K562 (cell line): ENCODE data around the gene APOM. TPM values are rescaled to one million over a fixed set of nuclear protein-coding genes. Genes with fewer than 3 reads are reported as not detected.

Source experiments
- BCOR ChIP-seq: fragments of 450-650 bp; IDR thresholded peaks from 2 replicates; pipeline ENCODE4 v1.6.1; 2016
- FOXP1 ChIP-seq: sonication (generic); formaldehyde crosslinking; IDR thresholded peaks from 2 replicates; pipeline ENCODE4 v1.8.0; 2022; ENCODE audit warnings: mild to moderate bottlenecking, missing genetic modification reagents
- HEY1 ChIP-seq: fragments of 250-450 bp; sonication (Bioruptor Pico); IDR thresholded peaks from 2 replicates; pipeline ENCODE4 v1.5.0; 2020; ENCODE audit warnings: mild to moderate bottlenecking, moderate library complexity, borderline replicate concordance
- HMG20B ChIP-seq: fragments of 250-450 bp; sonication (Bioruptor Pico); IDR thresholded peaks from 2 replicates; pipeline ENCODE4 v1.5.0; 2021; ENCODE audit warnings: mild to moderate bottlenecking
- NR1H2 ChIP-seq: sonication (generic); formaldehyde crosslinking; IDR thresholded peaks from 2 replicates; pipeline ENCODE4 v1.4.0; 2020; ENCODE audit warnings: mild to moderate bottlenecking, missing genetic modification reagents
- NR2C2 ChIP-seq, 2 experiments: fragments of 200-800 bp in 1 of 2; sonication (Bioruptor generic) in 1 of 2; sonication (generic) in 1 of 2; formaldehyde crosslinking in 1 of 2; IDR thresholded peaks; 2 replicates each; pipeline versions ENCODE4 v1.6.1 to v1.8.0; 2016 to 2022; ENCODE audit warnings: mild to moderate bottlenecking in 1 of 2, missing compliant biosample characterization in 1 of 2, missing genetic modification characterization in 1 of 2, missing genetic modification reagents in 1 of 2
- PRMT5 ChIP-seq: sonication (generic); formaldehyde crosslinking; IDR thresholded peaks from 2 replicates; pipeline ENCODE4 v1.5.0; 2020; ENCODE audit warnings: missing genetic modification reagents
- PURB ChIP-seq: sonication (generic); formaldehyde crosslinking; IDR thresholded peaks from 2 replicates; pipeline ENCODE4 v1.9.0; 2021; ENCODE audit warnings: low read depth, mild to moderate bottlenecking, missing genetic modification reagents
- SUPT5H ChIP-seq: fragments of 450-650 bp; IDR thresholded peaks from 2 replicates; pipeline ENCODE4 v1.6.1; 2016
- ZNF124 ChIP-seq: sonication (generic); formaldehyde crosslinking; IDR thresholded peaks from 2 replicates; pipeline ENCODE4 v1.8.1; 2022; ENCODE audit warnings: missing genetic modification reagents
- ZNF232 ChIP-seq: sonication (generic); formaldehyde crosslinking; IDR thresholded peaks from 2 replicates; pipeline ENCODE4 v1.8.0; 2022; ENCODE audit warnings: mild to moderate bottlenecking, missing genetic modification reagents
- ZNF717 ChIP-seq: fragments of 250-450 bp; sonication (Bioruptor Pico); IDR thresholded peaks from 2 replicates; pipeline ENCODE4 v1.5.0; 2021
- polyA plus RNA-seq, 8 experiments: library from polyadenylated mRNA; depleted of rRNA in 4 of 8; stranded (reverse) in 5 of 8; unstranded in 3 of 8; fragments of >200 nt; fragmentation: Nextera tagmentation in 2 of 8; fragmentation: Illumina TruSeq in 1 of 8; extraction: Ambion mirVana in 2 of 8; extraction: Trizol in 1 of 8; gene quantifications; 2 replicates each; pipeline versions ENCODE4 v1.2.1 to v1.2.3, GENCODE V29; 2011 to 2014; ENCODE audit warnings: inconsistent platforms in 1 of 8, missing spikeins in 1 of 8
- total RNA-seq, 7 experiments: library from RNA; depleted of rRNA in 6 of 7; stranded (reverse); fragments of >200 nt in 6 of 7; fragmentation: Illumina TruSeq in 2 of 7; extraction: Trizol in 2 of 7; gene quantifications; 2 replicates each; pipeline versions ENCODE4 v1.2.1 to v1.2.3, GENCODE V29; 2011 to 2021; ENCODE audit warnings: low replicate concordance in 1 of 7
- TF ChIP-seq, protein P1 (sequence below): sonication (generic); formaldehyde crosslinking; IDR thresholded peaks from 2 replicates; pipeline ENCODE4 v1.9.0; 2022; ENCODE audit warnings: mild to moderate bottlenecking, missing genetic modification reagents
- TF ChIP-seq, protein P2 (sequence below): IDR thresholded peaks from 2 replicates; pipeline ENCODE4 v1.6.1; 2012; ENCODE audit warnings: low read depth, low read length, improper control_type of control experiment, borderline replicate concordance
- TF ChIP-seq, protein P3 (sequence below): sonication (generic); formaldehyde crosslinking; IDR thresholded peaks from 2 replicates; pipeline ENCODE4 v1.8.0; 2022; ENCODE audit warnings: mild to moderate bottlenecking, missing genetic modification reagents
- TF ChIP-seq, protein P4 (sequence below): fragments of 150-350 bp; IDR thresholded peaks from 2 replicates; pipeline ENCODE4 v1.6.1; 2014; ENCODE audit warnings: low read depth, mild to moderate bottlenecking, low read length, borderline replicate concordance

Gene APOM
- total and polyA plus RNA-seq, 9 of the 15 experiments (the other 6 are each of a cell fraction or from before 2014, with no cell fraction given) = 5.7 to 24.3 (median 10.4) TPM

DNA sequence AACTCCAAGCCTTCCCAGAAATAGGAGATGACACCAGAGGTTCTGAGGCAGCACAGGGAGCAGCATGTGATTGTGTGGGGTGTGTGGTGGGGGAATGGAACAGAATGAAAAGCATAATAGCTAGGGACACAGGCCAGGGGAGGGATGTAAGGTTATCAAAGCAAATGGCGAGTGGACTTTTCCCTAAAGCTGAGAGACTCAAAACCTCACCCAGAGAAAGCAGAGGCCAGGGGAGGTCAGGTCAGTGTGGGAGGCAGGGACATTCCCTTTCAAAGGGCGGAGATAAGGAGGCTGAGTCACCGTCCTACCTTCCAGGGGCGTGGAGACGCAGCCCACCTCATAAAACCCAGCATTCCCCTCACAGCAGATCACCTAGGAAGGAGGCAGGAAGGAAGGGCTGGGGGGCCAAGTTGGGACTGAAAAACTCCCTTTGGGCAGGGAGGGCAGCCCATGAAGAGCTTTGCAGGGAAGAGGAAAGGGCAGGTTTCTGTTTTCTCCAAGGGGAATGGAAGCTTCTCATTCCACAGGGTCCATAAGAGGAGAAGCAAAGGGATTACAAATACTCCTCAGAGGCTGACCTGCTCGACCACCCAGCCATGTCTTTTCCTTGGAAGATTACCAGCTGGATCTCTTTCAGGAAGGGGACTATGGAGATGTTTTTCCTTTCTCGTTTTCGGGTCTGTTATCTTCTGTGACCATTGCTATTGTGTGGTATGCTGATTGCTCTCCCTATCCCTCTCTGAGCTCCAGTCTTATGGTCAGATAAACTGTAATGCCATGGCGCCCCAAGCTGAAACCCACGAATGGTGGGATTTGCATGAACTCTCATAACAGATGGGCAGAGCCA, 34.8 kb downstream of the APOM start (continued):
- TF ChIP-seq, protein P1, sequence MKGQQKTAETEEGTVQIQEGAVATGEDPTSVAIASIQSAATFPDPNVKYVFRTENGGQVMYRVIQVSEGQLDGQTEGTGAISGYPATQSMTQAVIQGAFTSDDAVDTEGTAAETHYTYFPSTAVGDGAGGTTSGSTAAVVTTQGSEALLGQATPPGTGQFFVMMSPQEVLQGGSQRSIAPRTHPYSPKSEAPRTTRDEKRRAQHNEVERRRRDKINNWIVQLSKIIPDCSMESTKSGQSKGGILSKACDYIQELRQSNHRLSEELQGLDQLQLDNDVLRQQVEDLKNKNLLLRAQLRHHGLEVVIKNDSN = peak; percentile 46; the same call in 1 of the 2 replicates
- TF ChIP-seq, protein P2, sequence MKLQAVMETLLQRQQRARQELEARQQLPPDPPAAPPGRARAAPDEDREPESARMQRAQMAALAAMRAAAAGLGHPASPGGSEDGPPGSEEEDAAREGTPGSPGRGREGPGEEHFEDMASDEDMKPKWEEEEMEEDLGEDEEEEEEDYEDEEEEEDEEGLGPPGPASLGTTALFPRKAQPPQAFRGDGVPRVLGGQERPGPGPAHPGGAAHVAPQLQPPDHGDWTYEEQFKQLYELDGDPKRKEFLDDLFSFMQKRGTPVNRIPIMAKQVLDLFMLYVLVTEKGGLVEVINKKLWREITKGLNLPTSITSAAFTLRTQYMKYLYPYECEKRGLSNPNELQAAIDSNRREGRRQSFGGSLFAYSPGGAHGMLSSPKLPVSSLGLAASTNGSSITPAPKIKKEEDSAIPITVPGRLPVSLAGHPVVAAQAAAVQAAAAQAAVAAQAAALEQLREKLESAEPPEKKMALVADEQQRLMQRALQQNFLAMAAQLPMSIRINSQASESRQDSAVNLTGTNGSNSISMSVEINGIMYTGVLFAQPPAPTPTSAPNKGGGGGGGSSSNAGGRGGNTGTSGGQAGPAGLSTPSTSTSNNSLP = 0 out of 2 replicates have a peak, but pooled peaks have one; percentile 74
- TF ChIP-seq, protein P3, sequence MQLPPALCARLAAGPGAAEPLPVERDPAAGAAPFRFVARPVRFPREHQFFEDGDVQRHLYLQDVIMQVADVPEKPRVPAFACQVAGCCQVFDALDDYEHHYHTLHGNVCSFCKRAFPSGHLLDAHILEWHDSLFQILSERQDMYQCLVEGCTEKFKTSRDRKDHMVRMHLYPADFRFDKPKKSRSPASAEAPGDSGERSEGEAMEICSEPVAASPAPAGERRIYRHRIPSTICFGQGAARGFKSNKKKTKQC (CRISPR knock-in tag) = no peak
- no peak for TF ChIP-seq PRMT5 (CRISPR knock-in tag)
- TF ChIP-seq HEY1 (CRISPR knock-in tag) = 0 out of 2 replicates have a peak, but pooled peaks have one; percentile 26
- no peak for TF ChIP-seq FOXP1 (CRISPR knock-in tag)
- no peak for TF ChIP-seq NR2C2 (CRISPR knock-in tag; IDR thresholded peaks at IDR 0.05)
- TF ChIP-seq NR2C2 (tag; IDR thresholded peaks at IDR 0.05) = peak; percentile 84
- no peak for TF ChIP-seq HMG20B (CRISPR knock-in tag)
- TF ChIP-seq BCOR = peak; percentile 96
- TF ChIP-seq ZNF717 (CRISPR knock-in tag) = 0 out of 2 replicates have a peak, but pooled peaks have one; percentile 36
- no peak for TF ChIP-seq ZNF124 (CRISPR knock-in tag)
- TF ChIP-seq, protein P4, sequence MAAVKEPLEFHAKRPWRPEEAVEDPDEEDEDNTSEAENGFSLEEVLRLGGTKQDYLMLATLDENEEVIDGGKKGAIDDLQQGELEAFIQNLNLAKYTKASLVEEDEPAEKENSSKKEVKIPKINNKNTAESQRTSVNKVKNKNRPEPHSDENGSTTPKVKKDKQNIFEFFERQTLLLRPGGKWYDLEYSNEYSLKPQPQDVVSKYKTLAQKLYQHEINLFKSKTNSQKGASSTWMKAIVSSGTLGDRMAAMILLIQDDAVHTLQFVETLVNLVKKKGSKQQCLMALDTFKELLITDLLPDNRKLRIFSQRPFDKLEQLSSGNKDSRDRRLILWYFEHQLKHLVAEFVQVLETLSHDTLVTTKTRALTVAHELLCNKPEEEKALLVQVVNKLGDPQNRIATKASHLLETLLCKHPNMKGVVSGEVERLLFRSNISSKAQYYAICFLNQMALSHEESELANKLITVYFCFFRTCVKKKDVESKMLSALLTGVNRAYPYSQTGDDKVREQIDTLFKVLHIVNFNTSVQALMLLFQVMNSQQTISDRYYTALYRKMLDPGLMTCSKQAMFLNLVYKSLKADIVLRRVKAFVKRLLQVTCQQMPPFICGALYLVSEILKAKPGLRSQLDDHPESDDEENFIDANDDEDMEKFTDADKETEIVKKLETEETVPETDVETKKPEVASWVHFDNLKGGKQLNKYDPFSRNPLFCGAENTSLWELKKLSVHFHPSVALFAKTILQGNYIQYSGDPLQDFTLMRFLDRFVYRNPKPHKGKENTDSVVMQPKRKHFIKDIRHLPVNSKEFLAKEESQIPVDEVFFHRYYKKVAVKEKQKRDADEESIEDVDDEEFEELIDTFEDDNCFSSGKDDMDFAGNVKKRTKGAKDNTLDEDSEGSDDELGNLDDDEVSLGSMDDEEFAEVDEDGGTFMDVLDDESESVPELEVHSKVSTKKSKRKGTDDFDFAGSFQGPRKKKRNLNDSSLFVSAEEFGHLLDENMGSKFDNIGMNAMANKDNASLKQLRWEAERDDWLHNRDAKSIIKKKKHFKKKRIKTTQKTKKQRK = no peak
- TF ChIP-seq NR1H2 = no peak
- TF ChIP-seq PURB = 0 out of 2 replicates have a peak, but pooled peaks have one; percentile 86
- TF ChIP-seq ZNF232 (CRISPR knock-in tag) = no peak
- TF ChIP-seq SUPT5H = peak; percentile 81
